OCI-LY3 (cell line): Measurements from ENCODE around the gene SAP130.

Experiments
- EZH2phosphoT487 ChIP-seq: fragments of 200-600 bp; shearing (Covaris generic); IDR thresholded peaks from 2 replicates; pipeline ENCODE4 v1.6.1; 2018; ENCODE audit warnings: antibody characterized with exemption, mixed run types, low read depth
- TF ChIP-seq, protein P1 (sequence below): fragments of 200-600, 300-600 bp; sonication (generic); IDR thresholded peaks from 2 replicates; pipeline ENCODE4 v1.5.1; 2014; ENCODE audit warnings: antibody characterized with exemption, low read length, low read depth

DNA sequence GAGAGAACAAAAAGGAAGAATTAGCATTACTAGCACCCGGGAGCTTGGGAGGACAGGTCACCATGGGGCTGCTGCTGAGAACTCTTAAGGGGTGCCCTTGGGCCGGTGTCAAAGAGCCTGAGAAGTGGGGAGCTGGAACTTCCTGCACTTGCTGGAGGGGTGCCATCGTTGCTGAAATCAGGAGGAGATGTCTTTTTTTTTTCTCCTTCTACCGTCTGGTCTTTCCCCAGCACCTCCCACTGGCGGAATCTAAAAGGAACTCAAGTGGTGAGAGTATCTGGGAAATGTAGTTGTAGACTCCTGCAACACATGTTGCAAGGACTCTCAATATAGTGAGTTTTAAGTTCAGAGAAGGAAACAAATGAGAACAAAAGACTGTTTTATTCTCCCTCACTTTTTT lies 136.0 kb downstream of the SAP130 start:
- TF ChIP-seq, protein P1, sequence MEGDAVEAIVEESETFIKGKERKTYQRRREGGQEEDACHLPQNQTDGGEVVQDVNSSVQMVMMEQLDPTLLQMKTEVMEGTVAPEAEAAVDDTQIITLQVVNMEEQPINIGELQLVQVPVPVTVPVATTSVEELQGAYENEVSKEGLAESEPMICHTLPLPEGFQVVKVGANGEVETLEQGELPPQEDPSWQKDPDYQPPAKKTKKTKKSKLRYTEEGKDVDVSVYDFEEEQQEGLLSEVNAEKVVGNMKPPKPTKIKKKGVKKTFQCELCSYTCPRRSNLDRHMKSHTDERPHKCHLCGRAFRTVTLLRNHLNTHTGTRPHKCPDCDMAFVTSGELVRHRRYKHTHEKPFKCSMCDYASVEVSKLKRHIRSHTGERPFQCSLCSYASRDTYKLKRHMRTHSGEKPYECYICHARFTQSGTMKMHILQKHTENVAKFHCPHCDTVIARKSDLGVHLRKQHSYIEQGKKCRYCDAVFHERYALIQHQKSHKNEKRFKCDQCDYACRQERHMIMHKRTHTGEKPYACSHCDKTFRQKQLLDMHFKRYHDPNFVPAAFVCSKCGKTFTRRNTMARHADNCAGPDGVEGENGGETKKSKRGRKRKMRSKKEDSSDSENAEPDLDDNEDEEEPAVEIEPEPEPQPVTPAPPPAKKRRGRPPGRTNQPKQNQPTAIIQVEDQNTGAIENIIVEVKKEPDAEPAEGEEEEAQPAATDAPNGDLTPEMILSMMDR, result no peak
- TF ChIP-seq EZH2phosphoT487, result no peak
